GM18502 (cell line): ENCODE data around the gene CDH4.

ENCODE experiments used
- ATAC-seq: cut with Tn5 transposase; IDR thresholded peaks from one replicate; pipeline ENCODE4 v1.9.1; 2021; ENCODE audit warnings: mild to moderate bottlenecking; ENCODE audit not compliant: unreplicated experiment, poor library complexity

Gene CDH4

GRCh38 chr20:61581825-61582188 is 329.7 kb downstream of the CDH4 start:
- ATAC-seq = no peak

DNA sequence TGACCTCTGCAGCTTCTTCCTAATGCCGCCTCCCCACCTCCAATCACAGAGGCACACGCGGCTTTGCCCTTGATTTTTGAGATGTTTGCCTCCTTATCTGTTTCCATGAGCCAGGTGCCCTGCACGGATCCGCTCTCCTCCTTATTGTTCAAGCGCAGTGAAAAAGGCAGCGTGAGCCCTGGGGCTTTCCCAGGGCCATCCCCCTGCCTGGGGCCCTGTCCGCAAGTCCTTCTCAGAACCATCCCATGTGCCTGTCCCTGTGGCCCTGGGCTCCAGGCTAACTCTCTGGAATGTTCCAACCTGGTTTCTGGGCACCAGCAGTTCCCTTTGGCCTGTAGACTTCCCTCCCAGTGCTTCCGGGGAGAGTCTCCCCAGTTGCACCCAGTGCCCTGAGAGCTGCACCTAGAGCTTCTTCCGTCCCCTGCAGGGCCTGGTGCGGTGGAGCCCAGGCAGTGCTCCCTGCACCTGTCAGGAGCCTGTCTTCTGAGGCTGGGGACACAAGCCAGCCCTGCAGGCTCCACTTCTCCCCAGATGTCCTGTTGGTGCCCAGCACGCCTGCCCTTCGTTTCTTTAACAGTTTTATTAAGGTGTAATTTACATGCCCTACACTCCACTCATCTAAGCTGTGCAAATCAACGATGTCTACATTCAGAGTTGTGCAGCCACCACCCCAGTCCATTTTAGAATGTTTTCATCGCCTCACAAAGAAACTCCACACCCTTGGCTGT is 330.3 kb downstream of the CDH4 start:
- no peak for ATAC-seq

DNA sequence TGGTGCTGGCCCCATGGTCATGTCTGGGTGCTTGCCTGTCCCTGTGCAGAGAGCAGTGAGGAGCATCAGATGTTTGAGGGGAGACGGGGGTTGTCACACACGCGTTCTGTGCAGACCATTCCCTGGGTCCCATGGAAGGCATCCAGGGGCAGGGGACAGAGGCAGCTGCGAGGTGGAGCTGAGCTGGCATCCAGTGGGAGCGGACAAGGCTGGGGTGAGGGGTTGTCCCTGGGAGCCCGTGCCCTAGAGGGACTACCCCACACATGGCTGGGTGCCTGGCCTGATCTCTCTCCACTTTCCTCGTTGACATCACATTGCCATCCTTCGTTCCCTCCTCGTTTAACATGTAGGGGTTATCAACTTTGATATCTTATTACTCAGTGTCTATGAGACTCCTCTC is 331.3 kb downstream of the CDH4 start:
- ATAC-seq = no peak

- no peak for ATAC-seq
Observed at GRCh38 chr20:61584851-61585250, 332.8 kb downstream of the CDH4 start.

GRCh38 chr20:61585764-61586163 is 333.7 kb downstream of the CDH4 start:
- ATAC-seq = no peak

- ATAC-seq = no peak
Observed at GRCh38 chr20:61587036-61587435, 335.0 kb downstream of the CDH4 start.

- no peak for ATAC-seq
Observed at GRCh38 chr20:61587681-61588289, 335.7 kb downstream of the CDH4 start.

DNA sequence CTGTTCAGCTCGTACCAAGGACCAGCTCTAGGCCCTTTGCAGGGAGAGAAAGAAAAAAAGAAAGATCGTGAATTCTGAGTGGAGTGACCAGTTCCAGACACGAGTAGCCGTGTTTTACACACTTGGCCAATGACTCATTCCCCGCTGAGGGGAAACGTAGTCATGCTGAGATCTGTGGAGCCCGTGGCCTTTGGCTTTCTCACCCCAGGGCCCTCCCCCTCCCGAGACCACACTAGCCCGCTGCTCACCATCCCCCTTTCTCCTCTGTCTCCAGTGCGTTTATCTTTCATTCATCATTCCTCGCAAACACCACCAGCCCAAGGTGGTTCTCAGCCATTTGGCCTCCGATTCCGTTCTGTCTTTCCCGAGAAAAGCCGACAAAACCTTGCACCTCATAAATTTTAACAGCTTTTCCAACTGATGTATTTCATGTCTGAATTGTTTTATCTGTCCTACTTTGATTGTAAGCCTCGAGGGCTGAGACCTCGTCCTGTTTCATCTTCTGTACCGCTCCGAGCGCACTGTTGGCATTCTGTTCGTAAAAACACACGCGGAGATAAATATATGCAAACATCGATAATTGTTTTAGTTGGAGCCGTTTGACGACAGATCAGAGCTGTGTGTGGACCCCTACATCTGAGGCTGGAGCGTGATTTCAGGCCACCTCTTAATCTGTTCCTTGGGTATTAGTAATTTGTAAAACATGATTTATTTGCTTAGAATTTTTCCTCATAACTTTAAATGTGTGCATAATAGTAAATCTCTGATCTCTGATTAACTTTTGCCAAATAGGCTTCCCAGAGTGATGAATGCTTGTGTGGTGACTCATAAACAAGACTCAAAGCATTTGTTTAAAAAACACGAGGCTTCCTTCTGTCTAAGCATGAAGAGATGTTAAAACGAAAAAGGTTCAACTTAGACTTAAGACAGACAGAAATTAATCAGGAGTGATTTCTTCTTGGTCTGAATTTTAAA is 336.6 kb downstream of the CDH4 start:
- no peak for ATAC-seq

DNA sequence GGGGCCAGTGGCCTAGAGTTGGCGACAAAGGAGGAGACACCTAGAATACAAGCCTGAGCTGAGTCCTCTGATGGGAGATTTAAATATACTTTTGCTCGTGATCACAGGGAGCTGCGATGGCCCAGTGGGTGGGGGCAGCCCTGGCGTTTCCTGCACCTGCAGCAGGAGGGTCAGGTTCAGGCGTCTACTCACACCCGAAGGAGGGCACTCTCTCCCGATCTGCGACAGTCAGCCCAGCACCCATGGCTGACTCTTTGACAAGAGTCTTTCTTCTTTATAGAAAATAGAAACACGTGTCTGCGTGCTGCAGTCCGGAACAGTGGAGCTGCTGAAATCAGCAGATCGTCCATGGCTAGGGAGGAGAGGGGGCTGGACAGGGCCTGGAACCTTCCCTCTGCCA is 338.2 kb downstream of the CDH4 start:
- no peak for ATAC-seq

GRCh38 chr20:61593516-61593915 is 341.5 kb downstream of the CDH4 start:
- ATAC-seq = no peak

GRCh38 chr20:61594198-61594597 is 342.1 kb downstream of the CDH4 start:
- no peak for ATAC-seq

- ATAC-seq = no peak
Observed at GRCh38 chr20:61595216-61595615, 343.2 kb downstream of the CDH4 start.

- no peak for ATAC-seq
Observed at GRCh38 chr20:61596687-61597330, 344.7 kb downstream of the CDH4 start.

DNA sequence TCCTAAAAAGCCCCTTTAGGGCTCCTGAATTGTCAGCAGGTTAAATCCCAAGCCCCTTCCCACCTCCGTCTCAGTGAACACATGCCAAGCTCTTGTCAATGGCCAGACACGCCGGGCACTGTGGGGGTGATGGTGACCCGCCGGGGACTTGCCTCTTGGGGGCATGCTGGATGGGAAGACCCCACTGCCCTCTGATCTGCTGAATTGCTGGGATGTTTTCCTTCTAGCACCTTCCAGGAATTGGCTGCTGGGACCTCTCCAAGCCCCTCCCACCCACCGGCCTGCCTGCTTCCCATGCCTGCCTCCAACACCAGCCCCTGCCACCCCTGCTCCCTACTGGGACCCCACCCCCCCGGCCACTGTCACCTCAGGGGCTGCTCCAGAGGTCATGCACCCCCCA is 345.9 kb downstream of the CDH4 start:
- ATAC-seq = no peak

DNA sequence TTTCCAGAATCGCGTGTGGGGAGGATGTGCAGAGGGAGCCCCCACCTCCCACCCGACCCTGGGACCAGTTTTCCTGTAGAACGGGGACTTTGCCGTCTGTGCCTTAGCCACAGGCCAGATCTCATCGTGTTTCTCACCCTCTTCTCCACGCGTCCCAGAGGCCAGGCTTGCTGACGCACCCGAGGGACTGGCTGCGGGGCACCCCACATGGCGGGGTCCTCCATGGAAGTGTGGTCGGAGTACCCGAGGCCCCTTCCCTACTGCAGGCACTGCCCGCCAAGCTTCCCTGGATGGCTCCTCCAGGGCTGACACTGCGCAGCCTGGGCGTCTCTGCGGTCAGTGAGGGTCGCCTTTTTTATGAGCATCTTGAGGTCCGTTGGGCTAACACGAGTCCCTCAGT is 346.5 kb downstream of the CDH4 start:
- no peak for ATAC-seq

DNA sequence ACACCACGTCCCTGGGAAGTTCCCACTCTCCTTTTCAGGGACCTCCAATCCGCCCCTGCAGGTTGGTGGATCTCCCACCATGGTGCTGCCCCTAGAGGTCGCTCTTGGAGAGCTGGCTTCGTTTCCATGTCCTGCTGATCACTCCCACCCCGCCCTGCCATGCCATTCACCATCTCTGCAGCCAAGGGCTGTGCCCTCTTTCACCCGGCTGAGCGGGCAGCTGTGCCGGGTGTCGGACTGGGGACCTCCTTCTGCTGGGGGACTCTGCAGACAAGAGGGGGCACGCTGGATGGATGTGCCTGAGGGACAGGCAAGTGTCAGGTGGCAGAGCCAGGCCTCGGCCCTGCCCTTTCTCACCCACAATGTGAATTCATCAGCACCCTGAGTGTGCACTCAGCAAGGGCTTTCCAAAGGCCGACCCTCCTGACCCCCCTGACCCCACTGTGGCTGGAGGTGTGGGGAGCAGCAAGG is 347.0 kb downstream of the CDH4 start:
- no peak for ATAC-seq

DNA sequence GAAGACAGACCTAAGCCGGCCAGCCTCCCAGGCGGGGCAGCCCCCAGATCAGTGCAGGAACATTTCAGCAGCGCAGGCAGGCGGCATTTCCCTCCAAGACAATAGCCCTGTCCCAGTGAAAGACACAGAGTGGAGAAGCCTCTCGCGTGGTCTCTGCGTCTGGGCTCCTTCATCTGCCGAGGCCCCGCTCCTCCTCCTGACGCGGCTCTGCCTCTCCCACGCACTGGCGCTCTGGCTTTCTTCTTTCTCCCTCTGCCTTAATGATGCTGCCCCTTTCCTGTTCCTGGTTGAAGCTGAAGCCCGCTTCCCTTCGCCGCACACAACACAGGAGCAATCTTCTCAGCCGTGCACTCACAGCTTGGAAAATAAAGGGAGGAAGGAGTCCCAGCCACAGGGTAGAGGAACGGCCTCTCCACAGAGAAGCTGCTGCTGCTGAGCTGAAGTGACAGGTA is 347.5 kb downstream of the CDH4 start:
- no peak for ATAC-seq

- ATAC-seq = no peak
Observed at GRCh38 chr20:61600016-61600415, 348.0 kb downstream of the CDH4 start.

- ATAC-seq = no peak
Observed at GRCh38 chr20:61601361-61601760, 349.3 kb downstream of the CDH4 start.

DNA sequence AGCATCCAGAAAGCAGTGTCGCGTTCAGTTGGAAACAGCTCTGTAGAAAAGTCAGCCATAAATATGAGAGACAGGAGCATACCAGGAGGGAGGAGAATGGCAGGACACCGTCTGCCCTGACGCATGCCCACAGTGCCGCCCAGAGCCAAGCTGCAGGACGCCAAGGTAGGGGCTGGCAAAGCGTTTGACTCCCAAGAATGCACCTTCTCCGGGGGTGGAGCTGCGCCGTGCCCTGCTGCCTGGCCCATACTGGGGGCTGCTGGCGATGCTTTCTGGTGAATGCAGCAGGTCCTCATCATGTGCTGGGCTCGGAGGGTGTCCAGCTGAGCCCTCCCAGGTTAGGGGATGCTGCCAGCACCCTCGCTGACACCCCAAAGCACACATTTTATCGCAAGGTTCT is 349.8 kb downstream of the CDH4 start:
- ATAC-seq = no peak
